Vagina (tissue), 2 donors: ENCODE data around the gene P2RY13. TPM values are rescaled to one million over a fixed set of nuclear protein-coding genes. Genes with fewer than 3 reads are reported as not detected.

Source experiments
- DNase-seq, 2 donors: peaks; one replicate each; pipeline ENCODE4 v3.0.0-alpha.2; 2017; ENCODE audit errors: extremely low spot score in 2 of 2
- H3K27ac ChIP-seq: fragments of 200-600 bp; sonication (generic); one replicate; pipeline ENCODE4 v1.5.1; 2019
- H3K27me3 ChIP-seq: fragments of 200-600 bp; sonication (generic); one replicate; pipeline ENCODE4 v1.5.1; 2019
- H3K36me3 ChIP-seq, 2 donors: fragments of 200-600 bp; sonication (generic); one replicate each; pipeline ENCODE4 v1.5.1; 2017 to 2019
- H3K4me1 ChIP-seq: fragments of 200-600 bp; sonication (generic); one replicate; pipeline ENCODE4 v1.5.1; 2019
- H3K4me3 ChIP-seq, 2 donors: fragments of 200-600 bp; sonication (generic); 1 replicate in 1 of 2; 2 replicates in 1 of 2; pipeline ENCODE4 v1.5.1; 2016 to 2019
- H3K9me3 ChIP-seq: fragments of 200-600 bp; sonication (generic); one replicate; pipeline ENCODE4 v1.5.1; 2019
- CTCF ChIP-seq, 3 experiments: fragments of 450-650 bp in 2 of 3; fragments of 200-600 bp in 1 of 3; sonication (generic) in 1 of 3; IDR thresholded peaks; one replicate each; pipeline ENCODE4 v1.5.1; 2017 to 2019; ENCODE audit warnings: antibody characterized with exemption in 3 of 3, mild to moderate bottlenecking in 2 of 3, moderate library complexity in 2 of 3
- POLR2A ChIP-seq, 2 donors: fragments of 450-650 bp; IDR thresholded peaks; one replicate each; pipeline ENCODE4 v1.6.1; 2017; ENCODE audit warnings: antibody characterized with exemption in 2 of 2, mild to moderate bottlenecking in 2 of 2, moderate library complexity in 2 of 2
- POLR2AphosphoS5 ChIP-seq, 2 donors: sonication (generic); formaldehyde crosslinking; IDR thresholded peaks; one replicate each; pipeline ENCODE4 v1.9.0; 2017; ENCODE audit warnings: antibody characterized with exemption in 2 of 2, mild to moderate bottlenecking in 2 of 2, low read depth in 1 of 2; ENCODE audit not compliant: insufficient read depth in 1 of 2
- intact Hi-C: fragments of 100-400 bp; cut with DNase I; formaldehyde crosslinking; loops from one replicate; pipeline ENCODE4 v1.15.1; 2023
- total RNA-seq: library from RNA; depleted of rRNA; stranded (reverse); fragments of >200 nt; gene quantifications from one replicate; pipeline ENCODE4 v1.2.3, GENCODE V29; 2016

Gene P2RY13
- total RNA-seq, 1 donor from 2014 or later: 0.98 TPM

GRCh38 chr3:151281671-151282324, 47.6 kb downstream of the P2RY13 start:
- TF ChIP-seq POLR2A (IDR thresholded peaks at IDR 0.05): no peak
- no peak for TF ChIP-seq POLR2AphosphoS5 (IDR thresholded peaks at IDR 0.05; ENCODE audit: insufficient read depth in 1 of 2, low read depth in 1 of 2)
- TF ChIP-seq CTCF (IDR thresholded peaks at IDR 0.05): no peak
- H3K9me3 ChIP-seq: no peaks in the 10 kb centered on the region
- no peak overlapping the region for H3K4me3 ChIP-seq
- H3K36me3 ChIP-seq: no peaks in the 10 kb centered on the region
- intact Hi-C loops: loop anchor here (10.0 kb wide), 1 partner anchor 57 kb away; no protein-coding TSS in a partner anchor
- H3K4me1 ChIP-seq: peaks cover 11% of the 10 kb centered on the region
- H3K27me3 ChIP-seq: no peaks in the 10 kb centered on the region
- H3K27ac ChIP-seq: no peak overlapping the region
- DNase-seq: no peak

GRCh38 chr3:151278230-151278629, 51.1 kb downstream of the P2RY13 start, which contains the start of gene P2RY14:
Gene P2RY14 (minus strand): TSS chr3:151278542. CDS start chr3:151214316, 64,226 bp downstream.
- Histone ChIP-seq H3K4me1 (no peaks in the 10 kb centered on the region), H3K9me3 (no peaks in the 10 kb centered on the region), H3K27ac (no peak within 1 kb of the TSS), H3K36me3 (no peaks in the 10 kb centered on the region), H3K27me3 (no peaks in the 10 kb centered on the region), H3K4me3 (no peak within 1 kb of the TSS)
- intact Hi-C loops: no loop called here
- DNase-seq: no peak
- TF ChIP-seq CTCF (IDR thresholded peaks at IDR 0.05) (no peak), POLR2AphosphoS5 (IDR thresholded peaks at IDR 0.05; ENCODE audit: insufficient read depth in 1 of 2, low read depth in 1 of 2) (no peak), POLR2A (IDR thresholded peaks at IDR 0.05) (no peak)

- Histone ChIP-seq H3K36me3 (no peaks in the 10 kb centered on the region), H3K27me3 (no peaks in the 10 kb centered on the region), H3K4me3 (no peak overlapping the region), H3K27ac (no peak overlapping the region), H3K9me3 (no peaks in the 10 kb centered on the region), H3K4me1 (no peaks in the 10 kb centered on the region)
- no peak for DNase-seq
- TF ChIP-seq POLR2A (IDR thresholded peaks at IDR 0.05) (no peak), POLR2AphosphoS5 (IDR thresholded peaks at IDR 0.05; ENCODE audit: insufficient read depth in 1 of 2, low read depth in 1 of 2) (no peak), CTCF (IDR thresholded peaks at IDR 0.05) (no peak)
- intact Hi-C loops: no loop called here
These were observed 52.7 kb downstream of the P2RY13 start for GRCh38 chr3:151276687-151277042.

Other genes starting within 250 kb of the P2RY13 start
- gene MED12L, start 243.9 kb downstream of the P2RY13 start, total RNA-seq: 1.7 TPM
- 5.4 TPM for gene GPR171, start 126.3 kb downstream of the P2RY13 start, total RNA-seq
- gene P2RY14, start 51.0 kb downstream of the P2RY13 start, total RNA-seq: 0.49 TPM
- gene GPR87, start 12.7 kb downstream of the P2RY13 start, total RNA-seq: 12.3 TPM
- 1.2 TPM for gene P2RY12, start 55.2 kb upstream of the P2RY13 start, total RNA-seq
- 0.49 TPM for gene IGSF10, start 131.5 kb upstream of the P2RY13 start, total RNA-seq